ENCODE results near the gene RASGEF1B. TPM values are rescaled to one million over a fixed set of nuclear protein-coding genes. Genes with fewer than 3 reads are reported as not detected.
"Not testable (repeated sequence)": the region's sequence is repeated elsewhere in the genome, so short reads cannot be mapped to it uniquely, and the experiment has no call there.

The RASGEF1B gene
- total and polyA plus RNA-seq, 4 experiments from 2014 or later, result 2.2 to 9.4 (median 6.6) TPM

DNA sequence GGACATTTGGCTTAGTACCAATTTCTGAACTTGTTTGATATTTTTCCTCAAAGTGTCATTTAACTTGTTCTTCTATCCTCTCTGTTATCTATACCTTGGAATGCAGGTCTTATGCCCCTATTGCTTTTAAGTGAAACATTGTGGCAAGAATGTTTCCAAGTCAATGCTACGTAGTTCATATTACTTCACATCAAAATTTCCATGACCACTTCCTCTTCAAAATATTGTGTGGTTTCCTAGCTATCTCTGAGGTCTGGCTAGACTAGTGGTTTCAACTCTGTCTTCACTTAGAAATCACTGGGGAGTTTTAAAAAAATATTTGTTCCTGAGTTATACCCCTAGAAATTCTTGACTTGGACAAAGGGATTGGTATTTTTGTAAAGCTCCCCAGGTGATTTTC, 20.2 kb upstream of the RASGEF1B start:
- peaks cover 41% of the 10 kb centered on the region for H3K4me1 ChIP-seq (ENCODE audit: insufficient read depth, low read length)
- ChIA-PET CTCF (ENCODE audit: partially characterized antibody) (interaction anchor here (3.8 to 5.3 kb wide), 2 partner anchors 20 to 24 kb away, joined by 16 to 60 read pairs; partner anchors contain the start of gene RASGEF1B), POLR2A (ENCODE audit: partially characterized antibody) (interaction anchor here (0.6 to 7.3 kb wide), 6 partner anchors 14 to 1409 kb away, joined by 3 to 103 read pairs (median 6); partner anchors contain the start of genes RASGEF1B and THAP9)
- no peaks in the 10 kb centered on the region for H3K27me3 Mint-ChIP-seq
- peak; percentile 52 to 89 (median 84) for DNase-seq
- H3K9me3 ChIP-seq (ENCODE audit: control insufficient read depth in 1 of 2, low read length in 2 of 2), result no peaks in the 10 kb centered on the region
- H3K36me3 Mint-ChIP-seq, result peaks cover 5 to 11% of the 10 kb centered on the region in 2 donors
- intact Hi-C loops (cut with micrococcal nuclease), result loop anchor here (1.0 to 10.0 kb wide), 7 partner anchors 13 to 1403 kb away; partner anchors contain the start of genes ENOPH1, HNRNPD, HNRNPDL and SEC31A
- H3K27ac Mint-ChIP-seq, result peak overlapping the region; percentile 84 to 100 (median 97)
- no peak overlapping the region for H3K4me3 ChIP-seq (ENCODE audit: low read length in 2 of 2)
- peaks cover 26 to 49% (median 39%) of the 10 kb centered on the region in 4 donors for H3K4me1 Mint-ChIP-seq
- H3K9me3 Mint-ChIP-seq, result peaks cover 0 to 15% (median 7%) of the 10 kb centered on the region in 8 donors
- H3K27me3 ChIP-seq (ENCODE audit: insufficient read depth, low read length), result no peaks in the 10 kb centered on the region
- H3K4me3 Mint-ChIP-seq, result peak overlapping the region in 7 of 8 donors; percentile 27 to 88 (median 70)
- peak overlapping the region; percentile 59 for H3K27ac ChIP-seq (ENCODE audit: low read depth, low read length)
- no peaks in the 10 kb centered on the region for H3K36me3 ChIP-seq (ENCODE audit: insufficient read depth, low read length)

DNA sequence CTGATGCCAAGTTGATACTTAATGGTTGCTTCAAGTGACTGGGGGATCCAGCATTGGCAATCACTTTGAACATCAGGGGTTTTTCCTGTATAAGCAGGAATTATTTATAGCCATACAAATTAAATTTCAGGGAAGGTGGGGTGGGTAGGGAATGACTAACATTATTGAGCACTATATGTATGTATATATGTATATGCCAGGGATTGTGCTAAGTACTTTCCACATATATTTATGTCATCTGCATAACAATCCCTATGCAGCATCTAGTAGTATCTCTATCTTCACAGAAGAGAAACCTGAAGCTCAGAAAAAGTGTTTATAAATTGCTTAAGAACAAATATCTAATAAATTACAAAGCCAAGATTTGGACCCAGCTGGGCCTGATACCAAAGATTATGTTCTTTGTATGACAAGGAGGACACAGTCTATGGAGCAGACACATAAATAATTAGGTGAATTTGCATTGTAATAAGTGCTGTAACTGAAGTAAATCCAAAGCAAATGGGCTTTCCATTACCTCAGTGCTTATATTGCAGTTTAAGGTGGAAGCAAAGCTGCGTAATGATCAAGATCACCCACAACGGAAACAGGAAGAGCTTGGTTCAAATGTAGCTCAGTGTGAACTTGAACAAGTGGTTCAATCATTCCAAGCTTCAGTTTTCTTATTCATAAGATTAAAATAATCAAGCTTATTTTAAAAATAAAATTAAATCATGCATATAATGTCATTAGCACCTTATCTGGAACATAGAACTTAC, 18.9 kb upstream of the RASGEF1B start:
- Histone ChIP-seq H3K4me1 (ENCODE audit: insufficient read depth, low read length) (peaks cover 41% of the 10 kb centered on the region), H3K27me3 (ENCODE audit: insufficient read depth, low read length) (no peaks in the 10 kb centered on the region), H3K36me3 (ENCODE audit: insufficient read depth, low read length) (no peaks in the 10 kb centered on the region), H3K9me3 (ENCODE audit: control insufficient read depth in 1 of 2, low read length in 2 of 2) (no peaks in the 10 kb centered on the region), H3K27ac (ENCODE audit: low read depth, low read length) (peak overlapping the region; percentile 59), H3K4me3 (ENCODE audit: low read length in 2 of 2) (no peak overlapping the region)
- H3K9me3 Mint-ChIP-seq, result peaks cover 0 to 15% (median 7%) of the 10 kb centered on the region in 8 donors
- peaks cover 25 to 46% (median 37%) of the 10 kb centered on the region in 4 donors for H3K4me1 Mint-ChIP-seq
- peaks cover 5 to 11% of the 10 kb centered on the region in 2 donors for H3K36me3 Mint-ChIP-seq
- peak overlapping the region in 5 of 8 donors; percentile 46 to 78 (median 56) for H3K4me3 Mint-ChIP-seq
- ChIA-PET POLR2A (ENCODE audit: partially characterized antibody) (interaction anchor here (0.6 to 7.3 kb wide), 6 partner anchors 9 to 19 kb away, joined by 3 to 103 read pairs (median 4); partner anchors contain the start of gene RASGEF1B), CTCF (ENCODE audit: partially characterized antibody) (interaction anchor here (0.9 to 5.3 kb wide), 6 partner anchors 8 to 29 kb away, joined by 3 to 60 read pairs (median 4); partner anchors contain the start of gene RASGEF1B)
- intact Hi-C loops (cut with micrococcal nuclease), result loop anchor here (5.0 to 10.0 kb wide), 5 partner anchors 72 to 1404 kb away; partner anchors contain the start of genes ENOPH1, HNRNPD, HNRNPDL and SEC31A
- DNase-seq, result peak; percentile 26 to 57 (median 38)
- H3K27ac Mint-ChIP-seq, result peak overlapping the region; percentile 75 to 100 (median 97)
- no peaks in the 10 kb centered on the region for H3K27me3 Mint-ChIP-seq

DNA sequence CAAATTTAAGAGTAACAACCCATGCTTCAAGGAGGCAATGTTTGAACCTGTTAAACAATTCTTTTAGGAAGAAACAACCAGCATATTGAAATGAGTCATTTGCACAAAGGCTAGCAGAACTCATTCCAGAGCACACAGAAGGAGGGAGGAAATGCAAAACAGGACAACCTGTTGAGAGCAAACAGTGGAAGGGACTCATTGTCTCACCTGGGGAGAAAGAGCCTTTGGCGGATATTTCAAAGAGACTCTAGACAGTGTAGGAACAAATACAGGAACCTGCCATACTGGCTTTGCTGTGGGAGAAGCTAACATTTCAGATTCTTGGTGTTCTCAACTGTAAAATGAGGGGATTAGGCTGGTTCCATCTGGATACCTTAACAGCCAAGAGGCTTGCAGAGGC, 14.8 kb upstream of the RASGEF1B start:
- Histone ChIP-seq H3K4me3 (ENCODE audit: low read length in 2 of 2) (no peak overlapping the region), H3K9me3 (ENCODE audit: control insufficient read depth in 1 of 2, low read length in 2 of 2) (no peaks in the 10 kb centered on the region), H3K36me3 (ENCODE audit: insufficient read depth, low read length) (no peaks in the 10 kb centered on the region), H3K4me1 (ENCODE audit: insufficient read depth, low read length) (peaks cover 15% of the 10 kb centered on the region), H3K27me3 (ENCODE audit: insufficient read depth, low read length) (no peaks in the 10 kb centered on the region), H3K27ac (ENCODE audit: low read depth, low read length) (no peak overlapping the region)
- ChIA-PET POLR2A (ENCODE audit: partially characterized antibody) (no interaction called here), CTCF (ENCODE audit: partially characterized antibody) (no interaction called here)
- Mint-ChIP-seq H3K4me1 (peaks cover 4 to 10% (median 8%) of the 10 kb centered on the region in 4 donors), H3K36me3 (peaks cover 1 to 8% of the 10 kb centered on the region in 2 donors), H3K27ac (no peak overlapping the region), H3K4me3 (no peak overlapping the region), H3K27me3 (no peaks in the 10 kb centered on the region), H3K9me3 (peaks cover 0 to 10% (median 3%) of the 10 kb centered on the region in 8 donors)
- intact Hi-C loops (cut with micrococcal nuclease), result no loop called here
- DNase-seq, result no peak

GRCh38 chr4:81485310-81485980, 13.7 kb upstream of the RASGEF1B start:
- POLR2A ChIA-PET (ENCODE audit: partially characterized antibody), result interaction anchor here (1.8 kb wide), 1 partner anchor 14 kb away, joined by 5 read pairs; the partner anchor contains the start of gene RASGEF1B
- Histone ChIP-seq H3K9me3 (ENCODE audit: control insufficient read depth in 1 of 2, low read length in 2 of 2) (no peaks in the 10 kb centered on the region), H3K27ac (ENCODE audit: low read depth, low read length) (no peak overlapping the region), H3K27me3 (ENCODE audit: insufficient read depth, low read length) (no peaks in the 10 kb centered on the region), H3K4me3 (ENCODE audit: low read length in 2 of 2) (no peak overlapping the region), H3K4me1 (ENCODE audit: insufficient read depth, low read length) (peaks cover 4% of the 10 kb centered on the region), H3K36me3 (ENCODE audit: insufficient read depth, low read length) (no peaks in the 10 kb centered on the region)
- DNase-seq, result no peak
- H3K36me3 Mint-ChIP-seq, result peaks cover 0 to 8% of the 10 kb centered on the region in 2 donors
- no peak overlapping the region for H3K4me3 Mint-ChIP-seq
- CTCF ChIA-PET (ENCODE audit: partially characterized antibody), result interaction anchor here (1.0 to 1.7 kb wide), 2 partner anchors 13 to 15 kb away, joined by 4 to 6 read pairs; partner anchors contain the start of gene RASGEF1B
- no peaks in the 10 kb centered on the region for H3K27me3 Mint-ChIP-seq
- intact Hi-C loops (cut with micrococcal nuclease), result no loop called here
- no peak overlapping the region for H3K27ac Mint-ChIP-seq
- peaks cover 0 to 6% (median under 1%) of the 10 kb centered on the region in 8 donors for H3K9me3 Mint-ChIP-seq
- peaks cover 0 to 2% (median under 1%) of the 10 kb centered on the region in 4 donors for H3K4me1 Mint-ChIP-seq

DNA sequence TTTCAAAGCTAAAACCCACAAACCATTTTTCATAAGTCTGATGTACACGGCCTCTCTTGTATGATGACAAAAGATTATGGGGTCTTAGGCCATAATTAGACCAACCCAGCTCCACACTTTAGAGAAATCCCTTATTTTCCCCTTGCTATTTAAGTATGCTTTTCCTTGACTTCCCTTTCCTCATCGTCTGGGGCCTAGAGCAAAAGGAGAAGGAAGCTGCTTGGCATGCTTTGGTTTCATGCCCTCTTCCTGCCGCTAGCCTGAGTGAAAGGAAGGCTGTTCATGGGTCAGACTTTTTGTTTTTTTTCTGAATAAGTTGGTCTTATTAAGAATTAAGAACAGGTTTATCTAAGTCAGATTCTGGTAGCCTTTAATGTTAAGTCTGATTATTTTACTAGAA, 10.6 kb upstream of the RASGEF1B start:
- Histone ChIP-seq H3K4me3 (ENCODE audit: low read length in 2 of 2) (no peak overlapping the region), H3K9me3 (ENCODE audit: control insufficient read depth in 1 of 2, low read length in 2 of 2) (no peaks in the 10 kb centered on the region), H3K27ac (ENCODE audit: low read depth, low read length) (no peak overlapping the region), H3K36me3 (ENCODE audit: insufficient read depth, low read length) (no peaks in the 10 kb centered on the region), H3K27me3 (ENCODE audit: insufficient read depth, low read length) (no peaks in the 10 kb centered on the region), H3K4me1 (ENCODE audit: insufficient read depth, low read length) (no peaks in the 10 kb centered on the region)
- ChIA-PET CTCF (ENCODE audit: partially characterized antibody) (no interaction called here), POLR2A (ENCODE audit: partially characterized antibody) (no interaction called here)
- Mint-ChIP-seq H3K4me1 (no peaks in the 10 kb centered on the region), H3K9me3 (peaks cover 0 to 2% (median 0%) of the 10 kb centered on the region in 8 donors), H3K4me3 (no peak overlapping the region), H3K27ac (no peak overlapping the region), H3K27me3 (no peaks in the 10 kb centered on the region), H3K36me3 (no peaks in the 10 kb centered on the region)
- DNase-seq, result no peak
- intact Hi-C loops (cut with micrococcal nuclease), result no loop called here

GRCh38 chr4:81481151-81481550, 9.4 kb upstream of the RASGEF1B start:
- Histone ChIP-seq H3K9me3 (ENCODE audit: control insufficient read depth in 1 of 2, low read length in 2 of 2) (no peaks in the 10 kb centered on the region), H3K27ac (ENCODE audit: low read depth, low read length) (no peak overlapping the region), H3K27me3 (ENCODE audit: insufficient read depth, low read length) (no peaks in the 10 kb centered on the region), H3K4me3 (ENCODE audit: low read length in 2 of 2) (no peak overlapping the region), H3K36me3 (ENCODE audit: insufficient read depth, low read length) (no peaks in the 10 kb centered on the region), H3K4me1 (ENCODE audit: insufficient read depth, low read length) (no peaks in the 10 kb centered on the region)
- H3K36me3 Mint-ChIP-seq, result no peaks in the 10 kb centered on the region
- ChIA-PET CTCF (ENCODE audit: partially characterized antibody) (interaction anchor here (0.5 kb wide), 1 partner anchor 87 kb away, joined by 3 read pairs; no protein-coding TSS in a partner anchor), POLR2A (ENCODE audit: partially characterized antibody) (interaction anchor here (0.6 kb wide), 1 partner anchor 9 kb away, joined by 3 read pairs; no protein-coding TSS in a partner anchor)
- DNase-seq, result no peak
- no peaks in the 10 kb centered on the region for H3K4me1 Mint-ChIP-seq
- intact Hi-C loops (cut with micrococcal nuclease), result no loop called here
- no peak overlapping the region for H3K4me3 Mint-ChIP-seq
- H3K27ac Mint-ChIP-seq, result no peak overlapping the region
- no peaks in the 10 kb centered on the region for H3K27me3 Mint-ChIP-seq
- H3K9me3 Mint-ChIP-seq, result peaks cover 0 to 2% (median 0%) of the 10 kb centered on the region in 8 donors

DNA sequence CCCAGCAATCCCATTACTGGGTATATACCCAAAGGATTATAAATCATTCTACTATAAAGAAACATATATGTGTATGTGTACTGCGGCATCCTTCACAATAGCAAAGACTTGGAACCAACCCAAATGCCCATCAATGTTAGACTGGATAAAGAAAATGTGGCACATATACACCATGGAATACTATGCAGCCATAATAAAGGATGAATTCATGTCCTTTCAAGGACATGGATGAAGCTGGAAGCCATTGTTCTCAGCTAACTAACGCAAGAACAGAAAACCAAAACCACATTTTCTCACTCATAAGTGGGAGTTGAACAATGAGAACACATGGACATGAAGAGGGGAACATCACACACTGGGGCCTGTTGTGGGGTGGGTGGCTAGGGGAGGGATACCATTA, 7.9 kb upstream of the RASGEF1B start:
- H3K27ac ChIP-seq (ENCODE audit: low read depth, low read length); H3K27me3 ChIP-seq (ENCODE audit: insufficient read depth, low read length); H3K9me3 ChIP-seq (ENCODE audit: control insufficient read depth in 1 of 2, low read length in 2 of 2); POLR2A ChIA-PET (ENCODE audit: partially characterized antibody); DNase-seq; H3K4me1 ChIP-seq (ENCODE audit: insufficient read depth, low read length); intact Hi-C loops (cut with micrococcal nuclease); CTCF ChIA-PET (ENCODE audit: partially characterized antibody); H3K36me3 Mint-ChIP-seq; H3K27me3 Mint-ChIP-seq; H3K36me3 ChIP-seq (ENCODE audit: insufficient read depth, low read length); H3K4me3 ChIP-seq (ENCODE audit: low read length in 2 of 2); H3K27ac Mint-ChIP-seq; H3K9me3 Mint-ChIP-seq; H3K4me3 Mint-ChIP-seq; H3K4me1 Mint-ChIP-seq: not testable (repeated sequence)
